Activated CD4-positive, CD25-positive, alpha-beta regulatory T cell treated with anti-CD3 and anti-CD28 coated beads, Interleukin-2, amount 50 U/mL, for 16 hours (primary cell): ENCODE data around the gene RPL28.
A peak's percentile ranks its signal among the peaks of the same experiment; 100 is the strongest.

Experiments used
- DNase-seq: peaks from one replicate; pipeline ENCODE4 v3.0.0-alpha.2; 2020; ENCODE audit warnings: low read depth, low spot score

Gene RPL28

DNA sequence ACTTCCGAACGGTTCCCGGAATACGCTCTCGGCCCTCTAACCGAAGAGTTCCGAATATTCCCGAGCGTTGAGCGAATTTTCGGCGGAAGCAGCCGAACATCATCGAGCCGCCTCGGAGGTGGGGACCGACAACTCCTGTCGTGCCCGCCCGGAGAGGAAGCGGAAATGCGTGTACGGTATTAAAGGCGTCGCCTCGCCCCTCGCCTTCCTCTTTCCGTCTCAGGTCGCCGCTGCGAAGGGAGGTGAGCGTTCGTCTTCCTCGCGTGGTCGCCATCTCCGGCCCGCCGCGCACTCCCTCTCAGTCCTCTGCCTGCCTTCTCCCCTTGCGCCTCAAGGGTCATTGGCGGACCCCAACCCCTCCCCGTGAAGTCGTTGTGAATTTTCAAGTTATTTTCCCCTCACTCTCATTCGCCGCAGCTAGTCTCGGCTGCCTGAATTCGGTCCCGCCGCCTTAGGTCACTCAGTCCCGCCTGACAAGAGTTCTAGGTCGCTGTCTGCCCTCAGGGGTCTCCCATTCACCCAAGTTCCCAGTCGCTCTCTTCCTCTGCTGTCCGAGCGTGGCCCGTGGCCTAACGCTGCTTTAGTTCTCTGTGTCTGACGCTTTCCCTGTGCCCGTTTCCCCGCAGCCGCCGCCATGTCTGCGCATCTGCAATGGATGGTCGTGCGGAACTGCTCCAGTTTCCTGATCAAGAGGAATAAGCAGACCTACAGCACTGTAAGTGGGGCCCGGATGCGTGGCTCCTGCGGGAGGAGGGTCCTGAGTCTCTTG, at the start of gene RPL28:
TSS of gene RPL28 (plus strand) at position 209 of the 769 bp plus-strand sequence. CDS start at position 635, 426 bp downstream.
- peak; percentile 98 for DNase-seq

DNA sequence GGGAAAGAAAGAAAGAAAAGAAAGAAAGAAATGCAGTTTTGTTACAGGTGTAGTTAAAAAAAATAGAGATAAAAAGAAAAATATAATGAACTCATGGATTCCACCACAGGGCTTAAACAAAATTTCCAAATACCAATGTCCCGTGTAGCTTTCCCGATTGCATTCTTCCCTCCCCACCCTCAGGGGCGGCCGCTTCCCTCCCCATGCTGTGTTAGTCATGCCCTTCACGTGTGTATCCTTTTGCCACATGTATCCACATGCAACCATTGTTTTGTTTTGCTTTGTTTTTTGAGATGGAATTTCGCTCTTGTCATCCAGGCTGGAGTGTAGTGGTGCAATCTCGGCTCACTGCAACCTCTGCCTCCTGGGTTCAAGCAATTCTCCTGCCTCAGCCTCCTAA, 49.6 kb upstream of the RPL28 start:
- DNase-seq, result no peak

DNA sequence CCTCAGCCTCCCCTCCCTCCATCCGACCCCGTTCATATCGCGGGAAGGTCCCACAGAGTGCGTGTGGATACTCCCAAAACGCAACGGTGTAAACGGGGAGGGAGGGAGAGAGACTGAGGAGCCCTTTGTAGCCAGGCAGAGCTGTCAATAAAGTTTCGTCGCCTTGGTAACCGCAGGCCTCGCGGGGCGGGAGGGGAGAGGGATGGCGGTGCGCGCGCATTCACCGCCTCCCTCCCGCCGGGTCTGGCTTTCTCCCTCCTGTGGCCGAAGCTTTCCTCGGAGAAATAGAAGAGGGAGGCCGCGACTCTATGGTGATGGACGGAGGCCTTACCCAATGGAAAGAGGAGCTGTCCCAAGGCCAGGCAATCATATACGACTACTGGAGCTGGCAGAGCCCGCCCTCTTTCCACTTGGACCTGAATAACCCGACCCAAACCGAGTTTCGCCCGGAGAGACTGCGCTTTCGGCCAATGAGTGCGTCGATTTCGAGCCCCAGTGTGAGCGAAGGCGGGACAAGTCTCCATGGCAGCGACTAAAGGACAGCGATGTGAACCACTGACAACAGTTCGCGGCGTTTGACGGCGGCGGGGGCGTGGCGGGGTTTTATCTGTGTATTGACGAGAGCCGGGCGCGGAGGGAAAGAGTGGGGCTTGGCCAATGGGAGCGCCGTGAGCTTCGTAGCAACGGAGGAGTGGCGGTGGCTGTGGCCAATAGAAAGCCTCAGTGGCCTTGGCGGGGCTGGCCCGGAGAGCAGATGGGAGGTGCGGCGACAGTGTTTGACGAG, 46.4 kb upstream of the RPL28 start, which contains the start of gene KMT5C:
TSS of gene KMT5C (plus strand) at position 772 of the 784 bp plus-strand sequence. CDS start 2,061 bp downstream, outside the sequence.
- DNase-seq, result peak; percentile 100

DNA sequence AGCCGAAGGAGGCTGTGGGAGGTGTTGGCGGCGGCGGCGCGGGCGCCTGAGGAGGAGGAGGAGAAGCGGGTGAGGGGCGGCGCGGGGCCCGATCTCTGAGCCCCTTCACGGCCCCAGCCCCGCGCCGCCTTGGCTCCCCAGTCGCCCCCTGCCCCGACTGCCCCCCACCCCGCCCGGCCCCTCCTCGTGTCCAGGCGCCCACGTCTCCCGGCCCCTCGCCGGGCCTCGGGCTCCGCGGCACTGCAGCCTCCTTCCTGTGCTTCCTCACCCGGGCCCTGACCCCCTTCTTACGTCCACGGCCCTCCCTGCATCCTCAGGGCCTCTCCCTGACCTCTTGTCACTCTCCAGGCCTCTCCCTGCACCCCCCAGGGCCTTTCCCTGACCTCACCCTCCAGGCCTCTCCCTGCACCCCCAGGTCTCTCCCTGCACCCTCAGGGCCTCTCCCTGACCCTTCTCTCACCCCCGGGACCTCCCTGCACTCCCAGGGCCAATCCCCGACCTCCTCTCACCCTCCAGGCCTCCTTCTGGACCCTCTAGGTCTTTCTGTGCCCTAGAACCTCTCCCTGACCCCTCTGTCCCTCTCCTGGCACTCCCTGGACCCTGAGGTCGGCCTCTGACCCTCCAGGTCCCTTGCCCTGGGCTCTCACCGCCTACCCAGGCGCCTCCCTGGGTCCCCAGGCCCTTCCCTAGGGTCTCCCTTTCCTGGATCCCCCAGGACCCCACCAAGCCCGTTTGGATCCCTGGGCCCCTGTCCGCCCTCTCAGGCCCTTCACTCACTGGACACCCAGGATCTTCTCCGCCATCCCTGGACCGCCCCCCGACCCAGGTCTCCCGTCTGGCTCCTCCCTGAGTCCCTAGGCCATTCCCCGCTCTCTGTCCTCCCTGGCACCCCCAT, 45.6 kb upstream of the RPL28 start:
- no peak for DNase-seq

DNA sequence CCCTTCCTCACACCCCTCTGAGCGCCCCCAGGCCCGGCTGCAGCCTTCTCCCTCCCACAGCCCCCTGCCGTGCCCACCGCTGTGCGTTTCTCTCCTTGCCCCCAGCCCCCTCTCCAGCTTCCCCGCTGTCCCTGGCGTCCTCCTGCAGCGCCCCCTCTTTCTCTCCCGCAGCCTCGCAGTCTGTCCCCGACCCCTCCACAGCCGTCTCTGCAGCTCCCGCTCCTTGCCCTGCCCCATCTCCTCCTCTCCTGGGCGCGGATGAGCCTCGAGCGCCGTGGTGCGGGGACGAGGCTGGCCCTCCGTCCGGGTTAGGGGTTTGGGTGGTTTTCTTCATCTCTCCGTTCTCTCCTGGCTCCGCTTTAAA, 45.0 kb upstream of the RPL28 start:
- no peak for DNase-seq

DNA sequence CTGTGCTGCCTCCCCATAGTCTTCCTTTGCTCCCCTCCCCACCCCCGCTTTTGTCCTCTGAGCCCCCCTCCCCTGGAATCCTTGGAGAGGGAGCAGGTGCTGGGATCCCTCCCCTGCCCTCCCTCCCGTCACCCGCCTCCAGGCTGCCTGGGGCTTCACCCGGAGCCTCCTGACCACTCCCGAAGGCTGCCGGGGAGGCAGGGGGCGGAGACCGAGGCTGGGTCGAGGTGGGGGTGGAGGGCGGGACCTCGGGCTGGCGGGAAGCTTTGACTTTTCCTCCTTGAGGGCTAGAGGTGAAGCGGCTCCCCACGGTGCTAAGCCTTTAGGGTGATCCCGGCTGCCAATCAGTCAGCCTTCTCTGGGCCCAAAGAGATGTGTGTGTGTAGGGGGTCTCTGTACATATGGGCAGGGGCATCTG, 44.6 kb upstream of the RPL28 start:
- no peak for DNase-seq

DNA sequence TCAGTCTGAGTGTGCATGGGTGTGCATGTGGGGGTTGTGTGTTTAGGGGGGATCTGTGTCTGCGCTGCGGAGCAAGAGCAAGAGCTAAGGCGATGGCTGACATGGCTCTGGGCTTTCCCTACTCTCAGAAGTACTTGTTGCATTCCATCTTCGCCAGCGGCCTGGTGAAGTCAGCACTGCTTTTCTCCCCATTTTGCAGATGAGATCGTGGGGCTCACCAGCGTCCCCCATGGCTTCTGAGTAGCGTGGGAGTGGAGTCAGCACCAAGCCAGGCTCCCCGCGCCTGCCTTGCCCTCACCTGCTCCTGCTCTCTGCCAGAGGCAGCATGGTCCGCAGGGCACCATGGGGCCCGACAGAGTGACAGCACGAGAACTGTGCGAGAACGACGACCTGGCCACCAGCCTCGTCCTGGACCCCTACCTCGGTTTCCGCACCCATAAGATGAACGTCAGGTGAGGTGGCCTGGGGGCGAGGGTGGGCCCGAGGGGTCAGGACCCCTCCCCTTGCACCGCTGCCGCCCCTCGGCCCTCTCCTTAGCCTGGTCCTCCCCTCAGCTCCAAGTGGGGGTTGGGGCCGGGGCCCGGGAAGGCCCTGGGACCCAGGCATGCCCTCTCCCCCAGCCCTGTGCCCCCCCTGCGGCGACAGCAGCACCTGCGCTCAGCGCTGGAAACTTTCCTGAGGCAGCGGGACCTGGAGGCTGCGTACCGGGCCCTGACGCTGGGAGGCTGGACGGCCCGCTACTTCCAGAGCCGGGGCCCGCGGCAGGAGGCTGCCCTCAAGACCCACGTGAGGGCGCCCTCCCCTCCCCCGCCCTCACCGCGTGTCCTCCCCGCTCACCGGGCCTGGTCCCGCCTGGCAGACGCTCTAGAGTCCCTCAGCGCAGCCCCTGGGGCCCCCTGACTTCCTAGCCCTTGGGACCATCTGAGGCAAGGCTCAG, 43.9 kb upstream of the RPL28 start:
- DNase-seq, result no peak

DNA sequence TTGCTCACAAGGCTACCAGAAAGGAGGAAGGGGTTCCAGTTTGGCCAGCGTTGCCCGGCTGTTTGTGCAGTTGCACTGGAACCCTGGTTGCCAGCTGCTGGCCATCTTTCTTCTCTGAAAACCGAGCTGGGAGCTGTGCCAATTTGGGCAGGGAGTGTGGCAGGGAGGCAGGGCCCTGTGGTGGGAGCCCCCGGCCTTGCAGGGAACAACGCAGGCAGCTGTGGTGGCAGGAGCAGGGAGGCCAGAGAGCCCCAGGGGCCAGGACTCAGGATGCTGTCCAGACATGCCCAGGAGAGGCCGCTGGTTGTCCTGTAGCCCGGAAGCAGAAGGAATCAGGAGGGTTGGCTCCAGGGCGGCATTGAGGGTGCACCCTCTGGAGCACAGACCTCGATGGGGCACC, 41.3 kb upstream of the RPL28 start:
- DNase-seq, result no peak

DNA sequence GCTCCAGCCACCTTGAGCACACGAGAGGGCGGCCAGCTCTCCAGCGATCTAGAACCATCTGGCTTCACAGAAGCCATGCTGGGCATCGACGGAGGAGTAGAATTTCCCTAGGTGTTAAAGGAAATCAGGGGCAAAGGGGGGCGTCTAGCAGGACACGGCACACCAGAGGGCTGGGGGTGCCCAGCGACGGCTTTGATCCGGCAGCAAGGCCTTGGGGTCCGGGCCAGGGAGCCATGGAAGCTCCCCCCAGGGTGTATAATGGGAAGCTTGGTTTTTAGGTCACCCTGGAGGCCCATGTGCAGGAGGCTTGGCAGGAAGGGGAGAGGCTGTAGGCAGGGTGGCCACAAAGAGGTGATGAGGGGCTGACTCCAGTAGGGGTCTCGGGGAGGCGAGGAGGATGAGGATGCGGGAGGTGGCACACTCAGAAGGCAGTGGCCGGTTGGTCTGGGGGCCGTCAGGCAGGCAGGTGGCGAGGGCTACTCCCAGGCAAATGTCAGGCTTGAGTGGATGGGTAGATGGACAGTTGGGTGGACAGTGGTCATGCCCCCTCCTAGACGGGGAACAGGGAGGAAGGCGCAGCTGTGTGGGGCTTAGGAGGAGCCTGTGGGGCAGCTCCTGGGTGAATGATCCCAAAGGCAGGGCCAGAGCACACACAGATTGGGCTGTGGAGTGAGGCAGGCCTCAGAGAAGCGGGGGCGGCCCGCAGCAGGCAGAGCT, 40.5 kb upstream of the RPL28 start:
- no peak for DNase-seq

DNA sequence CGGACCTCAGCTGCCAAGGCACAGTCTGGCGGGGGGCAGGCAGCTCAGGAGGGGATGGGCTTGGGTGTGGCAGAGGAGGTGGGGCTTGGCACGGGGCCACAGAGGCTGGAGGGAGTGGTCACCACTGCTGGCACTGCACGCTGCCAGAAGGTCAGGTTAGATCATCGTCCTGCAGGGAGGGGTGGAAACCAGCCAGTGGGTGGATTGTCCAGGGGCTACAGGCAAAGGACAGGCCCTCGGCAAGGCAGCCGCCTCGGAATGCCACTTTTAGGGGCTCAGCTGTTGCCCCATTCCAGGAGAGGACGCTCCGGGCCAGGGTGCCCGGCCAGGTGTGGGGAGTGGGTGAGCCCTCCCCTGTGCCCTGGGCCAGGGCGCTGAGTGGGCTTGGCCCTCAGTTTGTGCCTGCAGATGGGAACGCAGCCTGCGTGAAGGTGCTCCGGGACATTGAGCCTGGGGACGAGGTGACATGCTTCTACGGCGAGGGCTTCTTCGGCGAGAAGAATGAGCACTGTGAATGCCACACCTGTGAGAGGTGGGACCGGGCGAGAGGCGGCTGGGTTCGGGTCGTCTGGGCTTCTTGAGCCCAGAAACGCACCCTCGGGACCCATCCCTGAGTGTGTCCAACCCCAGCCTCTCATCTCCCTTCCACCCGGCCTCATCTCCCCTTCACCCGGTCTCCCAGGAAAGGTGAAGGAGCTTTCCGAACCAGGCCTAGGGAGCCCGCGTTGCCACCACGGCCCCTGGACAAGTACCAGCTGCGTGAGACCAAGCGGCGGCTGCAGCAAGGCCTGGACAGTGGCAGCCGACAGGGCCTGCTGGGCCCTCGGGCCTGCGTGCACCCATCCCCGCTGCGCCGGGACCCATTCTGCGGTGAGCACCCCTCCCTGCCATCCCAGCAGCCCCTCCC, 39.7 kb upstream of the RPL28 start:
- DNase-seq, result no peak

DNA sequence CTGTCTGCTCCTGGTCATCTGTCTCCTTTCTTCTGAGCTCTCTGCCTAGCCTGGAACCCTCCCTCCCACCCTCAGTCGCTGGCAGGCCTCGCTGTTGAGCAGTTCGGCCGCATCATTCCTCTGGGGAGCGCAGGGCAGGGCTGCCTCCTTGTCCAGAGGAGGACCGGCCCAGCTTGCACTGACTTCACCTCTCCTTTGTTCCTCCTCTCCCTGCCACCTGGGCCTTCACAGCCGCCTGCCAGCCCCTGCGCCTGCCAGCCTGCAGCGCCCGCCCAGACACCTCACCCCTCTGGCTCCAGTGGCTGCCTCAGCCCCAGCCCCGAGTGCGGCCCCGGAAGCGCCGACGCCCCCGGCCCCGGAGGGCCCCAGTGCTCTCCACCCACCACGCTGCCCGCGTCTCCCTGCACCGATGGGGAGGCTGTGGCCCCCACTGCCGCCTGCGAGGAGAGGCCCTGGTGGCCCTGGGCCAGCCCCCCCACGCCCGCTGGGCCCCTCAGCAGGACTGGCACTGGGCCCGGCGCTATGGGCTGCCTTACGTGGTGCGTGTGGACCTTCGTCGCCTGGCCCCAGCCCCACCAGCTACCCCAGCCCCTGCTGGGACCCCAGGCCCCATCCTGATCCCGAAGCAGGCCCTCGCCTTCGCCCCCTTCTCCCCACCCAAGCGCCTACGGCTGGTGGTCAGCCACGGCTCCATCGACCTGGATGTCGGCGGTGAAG, 38.8 kb upstream of the RPL28 start:
- DNase-seq, result no peak

DNA sequence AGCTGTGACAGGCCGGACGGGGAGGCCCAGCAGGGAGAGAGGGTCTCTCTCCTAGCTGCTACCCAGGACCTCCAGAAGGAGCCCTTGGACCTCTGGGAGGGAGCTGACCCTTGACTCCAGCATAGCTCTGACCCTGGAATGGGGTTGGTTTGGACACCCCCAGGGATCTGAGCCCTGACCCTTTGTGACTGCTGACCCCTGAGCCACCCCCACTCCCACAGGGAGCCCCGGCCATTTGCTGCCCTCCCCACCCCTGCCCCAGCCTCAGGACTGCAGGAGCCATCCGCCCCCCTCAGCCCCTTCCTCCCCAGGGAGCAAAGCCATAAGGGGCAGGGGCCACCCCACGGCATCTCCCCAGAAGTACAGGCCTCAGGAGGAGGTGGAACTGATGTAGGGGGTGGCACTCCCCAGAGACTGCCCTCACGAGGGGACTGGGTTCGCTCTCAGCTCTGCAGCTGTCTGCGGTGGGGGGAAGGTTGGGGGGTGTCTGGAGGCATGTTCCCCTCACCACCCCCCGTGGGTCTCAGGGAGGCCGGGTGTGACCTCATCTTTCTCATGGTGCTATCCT, 38.2 kb upstream of the RPL28 start:
- DNase-seq, result no peak

DNA sequence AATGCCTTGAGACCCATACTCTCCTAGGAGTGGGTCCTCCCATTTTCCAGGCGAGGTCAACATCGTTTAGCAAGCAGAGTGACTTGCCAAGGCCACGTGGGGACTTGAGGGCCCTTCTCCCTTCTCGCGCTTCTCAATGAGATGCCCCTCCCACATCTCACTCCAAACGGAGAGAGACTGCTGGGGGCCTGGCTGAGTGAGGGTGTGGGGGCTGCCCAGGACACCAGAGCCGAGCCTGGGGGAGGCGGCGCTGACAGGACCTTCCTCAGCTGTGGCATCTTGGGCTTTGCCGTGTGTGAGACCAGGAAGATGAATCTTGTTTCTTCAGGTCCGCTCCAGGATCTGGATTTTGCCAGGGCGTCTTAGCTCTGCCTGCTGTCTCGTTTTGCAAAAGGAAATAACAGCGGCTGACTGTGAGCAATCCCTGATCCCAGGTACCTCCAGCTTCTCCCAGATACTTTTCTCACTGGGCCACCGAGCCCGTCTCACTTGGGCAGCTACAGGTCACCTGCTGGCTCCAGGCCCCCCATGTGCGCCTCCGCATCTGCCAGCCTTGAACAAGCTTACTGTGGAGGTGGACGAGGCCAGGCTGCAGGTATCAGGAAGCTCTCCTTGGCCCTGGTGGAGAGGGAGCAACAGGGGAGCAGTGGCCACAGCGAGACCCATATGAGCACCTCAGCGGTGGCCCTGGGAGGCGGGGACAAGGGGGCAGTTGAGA, 37.3 kb upstream of the RPL28 start:
- DNase-seq, result no peak

DNA sequence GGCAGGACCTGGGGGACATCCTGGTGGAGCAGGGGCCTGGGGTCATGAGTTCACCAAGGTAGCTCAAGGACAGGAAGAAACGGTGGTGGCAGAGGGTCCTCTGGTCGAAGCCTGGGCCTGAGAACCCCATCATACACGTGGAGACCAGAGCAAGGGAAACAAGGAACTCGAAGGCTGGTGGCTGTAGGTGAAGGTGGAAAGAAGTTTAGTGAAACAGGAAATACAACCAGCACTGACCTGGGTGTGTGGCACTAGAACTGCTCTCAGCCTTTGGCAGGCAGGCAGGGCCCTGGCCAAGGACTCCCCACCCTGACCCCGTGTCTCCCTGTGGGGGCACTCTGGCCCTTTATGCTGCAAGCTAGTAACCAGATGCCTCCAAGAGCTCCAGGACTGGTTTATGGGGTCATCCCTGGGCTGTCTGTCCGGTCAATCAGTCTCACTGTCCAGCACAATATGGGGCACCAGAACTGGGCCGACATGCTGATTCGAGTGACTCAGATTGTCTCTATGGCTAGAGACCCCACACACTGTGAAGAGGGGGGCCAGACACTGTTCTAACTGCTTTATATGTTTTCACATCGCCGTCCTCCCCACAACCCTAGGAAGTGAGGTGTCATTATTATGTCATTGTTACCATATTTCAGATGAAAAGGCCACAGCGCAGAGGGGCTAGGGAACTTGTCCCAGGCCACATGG, 35.0 kb upstream of the RPL28 start:
- no peak for DNase-seq

DNA sequence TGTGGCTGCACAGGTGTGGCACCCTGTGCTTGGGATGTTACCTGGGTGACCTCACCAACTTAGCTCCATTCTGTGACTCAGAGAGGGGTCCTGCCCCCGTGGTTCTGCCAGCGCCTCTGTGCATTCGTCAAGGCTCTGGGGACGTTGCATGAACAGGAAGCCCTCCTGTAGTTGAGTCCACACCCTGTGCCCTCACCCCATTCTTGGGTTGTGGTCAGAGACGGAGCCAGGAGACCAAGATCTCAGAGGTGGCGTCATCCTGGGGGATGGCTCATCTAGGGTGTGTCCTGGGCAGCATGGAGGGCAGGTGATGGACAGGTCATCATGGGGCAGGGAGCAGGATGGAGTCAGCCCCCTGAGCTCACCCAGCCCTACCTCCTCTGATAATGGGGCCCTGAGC, 33.7 kb upstream of the RPL28 start:
- DNase-seq, result no peak

DNA sequence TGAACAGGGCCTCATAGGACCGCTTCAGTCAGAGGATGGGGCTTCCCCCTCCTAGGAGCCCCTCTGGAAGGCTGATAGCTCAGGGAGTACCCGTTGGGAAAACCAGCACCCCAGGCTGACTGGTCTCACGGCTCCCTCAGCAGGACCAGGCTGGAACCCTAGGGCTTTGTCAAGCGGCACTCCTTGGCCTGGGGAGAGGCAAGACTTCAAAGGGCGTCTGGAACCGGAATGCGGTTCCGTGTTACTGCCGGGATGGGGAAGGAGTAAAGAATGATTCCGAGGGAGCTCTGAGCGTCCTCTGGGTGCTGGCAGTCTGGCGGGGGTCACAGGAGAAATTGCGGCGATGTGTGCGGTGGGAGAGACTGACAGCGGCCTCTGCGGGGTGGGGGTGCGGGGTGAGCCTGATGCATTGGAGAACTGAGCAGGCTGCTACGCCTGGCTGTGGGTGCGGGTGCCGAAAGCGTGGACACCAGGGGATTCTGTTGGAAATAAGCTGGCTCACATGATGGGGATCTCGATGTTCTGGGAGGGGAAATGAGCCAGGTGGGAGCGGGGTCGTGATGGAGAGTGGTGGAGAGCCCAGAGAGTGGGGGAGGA, 33.1 kb upstream of the RPL28 start:
- no peak for DNase-seq
